HG02885 (cell line): Measurements from ENCODE around the gene CA10.

Experiments
- ATAC-seq: cut with Tn5 transposase; IDR thresholded peaks from one replicate; pipeline ENCODE4 v1.9.1; 2021; ENCODE audit warnings: mild to moderate bottlenecking; ENCODE audit not compliant: unreplicated experiment, poor library complexity

The CA10 gene

DNA sequence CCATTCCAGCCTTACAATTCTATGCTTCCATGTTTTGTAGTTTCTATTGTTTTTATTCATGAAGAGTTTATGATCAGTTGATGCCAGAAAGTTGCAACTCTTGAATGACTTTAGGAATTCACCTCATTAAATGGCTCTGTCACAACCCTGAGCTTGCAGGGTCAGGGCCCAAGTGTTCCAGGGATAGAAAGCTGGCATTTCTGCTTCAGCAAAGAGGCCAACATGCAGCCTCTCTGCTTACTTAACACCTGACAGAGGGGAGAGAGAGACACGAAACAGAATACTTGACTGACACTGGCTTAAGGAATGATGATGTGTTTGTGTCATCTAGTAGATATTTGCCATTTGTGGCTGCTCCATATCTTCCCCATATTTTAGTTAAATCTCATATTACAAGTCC is 328.1 kb downstream of the CA10 start:
- no peak for ATAC-seq

DNA sequence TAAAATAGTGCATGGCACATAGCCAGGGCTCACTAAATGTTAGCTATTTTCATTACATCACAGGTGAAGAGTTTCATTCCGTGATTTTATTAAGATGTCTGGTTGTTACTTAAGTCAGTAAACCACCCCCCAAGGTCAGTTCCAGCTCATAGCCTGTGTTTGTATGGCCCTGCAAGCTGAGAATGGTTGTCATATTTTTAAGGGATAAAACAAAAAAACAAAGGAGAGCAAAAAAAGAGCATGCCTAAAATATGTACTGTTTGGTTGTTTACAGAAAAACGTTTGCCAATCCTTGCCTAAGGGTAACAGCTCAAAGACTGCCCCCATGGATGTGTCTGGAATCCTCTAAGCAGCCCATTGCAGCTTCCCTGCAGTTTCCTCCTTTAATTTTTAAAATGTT is 329.6 kb downstream of the CA10 start:
- no peak for ATAC-seq

DNA sequence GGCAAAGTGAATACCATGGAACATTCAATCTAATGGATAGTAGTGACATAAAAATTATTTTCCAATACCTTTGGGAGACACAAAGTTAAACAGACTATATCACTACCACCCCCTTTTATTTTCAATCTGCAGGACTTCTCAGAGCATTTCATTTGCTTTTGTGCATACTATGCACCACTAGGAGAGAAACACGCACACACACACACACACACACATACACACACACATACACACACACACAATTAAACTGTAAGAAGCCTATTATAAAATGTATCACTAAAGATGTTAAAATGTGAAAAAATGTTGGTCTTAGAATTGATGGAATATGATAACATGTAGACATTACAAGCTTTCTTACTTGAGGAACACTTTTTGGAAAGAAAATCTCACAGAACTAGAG is 331.4 kb downstream of the CA10 start:
- no peak for ATAC-seq

DNA sequence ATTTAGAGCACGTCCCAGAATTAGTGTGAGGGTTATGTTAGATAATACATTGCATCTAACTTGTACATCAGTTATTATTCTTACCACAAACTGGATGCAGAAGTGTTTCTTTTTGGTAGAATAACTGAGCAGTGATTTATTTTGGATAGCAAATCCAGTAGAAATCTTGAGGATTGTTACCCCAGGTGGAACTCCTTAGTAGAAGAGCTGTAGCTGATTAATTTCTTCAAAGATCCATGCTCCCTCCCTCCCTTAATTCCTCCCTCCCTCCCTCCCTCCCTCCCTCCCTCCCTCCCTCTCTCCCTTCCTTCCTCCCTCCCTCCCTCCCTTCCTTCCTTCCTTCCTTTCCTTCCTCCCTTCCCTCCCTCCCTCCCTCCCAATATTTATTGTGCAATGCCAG is 337.7 kb downstream of the CA10 start:
- ATAC-seq = no peak

DNA sequence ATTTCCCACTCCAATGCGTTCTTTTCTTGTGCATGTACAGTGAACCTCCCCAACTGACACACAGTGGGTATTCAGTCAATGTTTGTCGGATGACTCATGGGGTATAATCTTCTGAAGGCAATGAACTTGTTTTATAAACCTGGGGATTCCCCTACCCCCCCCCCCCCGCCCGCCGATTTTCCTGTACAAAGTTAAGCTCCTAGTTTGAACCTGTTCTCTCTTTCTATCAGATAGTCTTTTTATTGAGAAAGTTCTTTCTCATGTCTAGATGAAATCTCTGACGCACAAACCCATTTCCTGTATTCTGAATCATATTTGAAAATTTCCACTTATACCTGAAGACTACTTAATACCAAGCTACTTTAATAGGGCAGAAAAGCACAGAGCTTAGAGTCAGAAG is 338.3 kb downstream of the CA10 start:
- ATAC-seq = no peak

DNA sequence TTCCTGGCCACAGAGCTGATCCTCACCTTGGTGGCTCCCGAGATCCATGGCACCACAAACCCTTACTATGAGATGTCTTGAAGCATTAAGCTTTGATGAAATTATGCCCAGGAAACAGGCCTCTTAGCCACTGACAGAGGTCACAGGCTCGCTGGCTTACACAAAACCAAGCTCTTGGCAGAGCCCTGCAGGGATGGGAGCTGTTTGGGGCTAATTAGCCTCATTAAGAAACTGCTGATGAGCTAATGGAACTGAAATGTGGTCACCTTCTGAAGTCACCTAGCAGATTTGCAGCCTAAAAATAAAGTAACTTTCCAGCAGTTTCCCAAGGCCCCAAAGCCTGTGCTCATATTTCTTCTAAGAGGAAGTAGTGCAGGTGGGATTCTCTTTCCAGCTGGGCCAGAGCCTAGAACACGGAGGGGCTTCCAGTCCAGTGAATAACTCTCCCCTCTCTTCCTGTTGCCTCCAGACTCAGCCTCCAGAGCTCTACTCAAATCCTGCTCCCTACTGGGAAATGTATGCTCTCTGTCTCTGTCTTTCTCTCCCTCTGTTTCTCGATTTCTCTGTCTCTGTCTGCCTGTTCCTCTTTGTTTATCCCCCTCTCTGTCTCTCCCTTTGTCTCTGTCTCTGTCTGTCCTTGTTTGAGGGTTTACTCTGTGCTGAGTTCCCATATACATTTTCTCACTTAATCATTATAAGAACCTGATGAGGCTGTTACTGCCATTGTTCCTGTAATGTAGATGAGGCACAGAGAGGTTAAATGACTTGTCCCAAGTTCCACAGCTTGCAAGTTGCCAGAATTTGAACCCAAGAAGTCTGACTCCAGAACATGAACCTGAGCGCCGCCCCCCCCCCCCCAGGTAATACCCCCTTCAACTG is 338.9 kb downstream of the CA10 start:
- no peak for ATAC-seq

DNA sequence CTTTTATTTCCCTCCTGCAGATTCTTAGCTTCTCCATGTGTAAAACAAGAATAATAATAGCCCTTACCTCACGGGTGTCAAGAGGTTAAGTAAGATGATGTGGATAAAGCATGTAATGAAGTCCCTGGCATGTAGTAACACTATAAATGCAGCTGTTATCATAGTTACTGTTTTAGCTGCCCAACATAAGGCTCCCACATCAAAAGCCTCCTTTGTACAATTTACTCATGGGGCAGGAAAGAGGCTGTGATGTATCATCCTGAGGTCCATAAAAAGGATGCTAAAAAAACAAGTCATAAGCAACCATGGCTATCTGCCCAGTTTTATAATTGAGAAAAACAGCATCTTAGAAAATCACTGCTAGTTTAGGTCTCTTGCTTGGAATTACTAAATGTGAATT is 339.7 kb downstream of the CA10 start:
- no peak for ATAC-seq

DNA sequence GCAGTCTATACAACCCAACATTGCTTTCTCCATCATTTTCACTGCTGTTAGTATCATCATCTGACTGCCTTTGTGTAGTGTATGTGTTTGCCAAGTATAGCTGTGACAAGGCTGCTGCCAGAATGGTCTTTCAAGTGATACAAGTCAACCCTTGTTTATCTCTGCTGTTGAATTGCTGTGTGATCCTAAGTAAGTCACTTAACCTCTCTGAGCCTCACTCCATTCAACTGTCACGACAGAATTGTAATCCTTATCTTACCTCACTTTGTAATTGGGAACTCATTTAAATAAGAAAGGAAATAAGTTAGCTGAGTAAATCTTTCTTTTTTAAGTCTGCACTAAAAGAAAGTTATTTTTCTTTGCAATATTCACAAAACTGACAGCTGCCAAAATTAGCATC is 340.6 kb downstream of the CA10 start:
- no peak for ATAC-seq

DNA sequence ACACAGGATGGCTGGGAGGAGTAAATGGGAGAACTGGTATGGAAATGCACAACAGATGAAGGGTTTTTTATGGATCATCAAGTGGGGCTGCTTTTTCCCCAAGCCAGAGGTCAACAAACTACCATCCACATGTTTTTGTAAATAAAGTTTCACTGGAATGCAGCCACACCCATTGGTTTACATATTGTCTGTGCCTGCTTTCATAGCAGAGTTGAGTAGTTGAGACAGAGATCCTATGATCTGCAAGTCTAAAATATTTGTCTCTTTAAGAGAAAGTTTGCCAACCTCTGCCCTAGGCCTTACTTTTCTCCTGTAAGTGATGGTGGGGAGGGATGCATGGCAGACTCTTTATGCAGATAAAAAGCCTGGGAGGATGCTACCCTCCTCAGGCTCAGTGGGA is 341.4 kb downstream of the CA10 start:
- no peak for ATAC-seq

DNA sequence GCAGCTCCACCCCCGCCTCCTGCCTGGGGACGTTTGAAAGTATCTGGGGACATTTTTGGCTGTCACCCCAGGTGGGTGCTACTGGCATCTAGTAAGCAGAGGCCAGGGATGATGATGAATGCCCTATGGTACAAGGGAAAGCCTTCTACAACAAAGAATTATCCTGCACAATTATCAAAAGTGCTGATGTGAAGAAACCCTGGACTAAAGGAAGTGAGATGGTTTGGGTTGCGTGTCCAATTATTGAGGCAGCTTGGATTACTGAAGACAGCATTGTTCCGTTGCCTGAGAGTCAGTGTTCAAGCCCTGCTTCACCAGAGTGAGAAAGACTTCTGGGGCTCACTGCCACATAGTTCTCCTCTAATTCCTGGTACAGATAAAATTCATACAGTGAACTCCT is 343.4 kb downstream of the CA10 start:
- ATAC-seq = no peak

DNA sequence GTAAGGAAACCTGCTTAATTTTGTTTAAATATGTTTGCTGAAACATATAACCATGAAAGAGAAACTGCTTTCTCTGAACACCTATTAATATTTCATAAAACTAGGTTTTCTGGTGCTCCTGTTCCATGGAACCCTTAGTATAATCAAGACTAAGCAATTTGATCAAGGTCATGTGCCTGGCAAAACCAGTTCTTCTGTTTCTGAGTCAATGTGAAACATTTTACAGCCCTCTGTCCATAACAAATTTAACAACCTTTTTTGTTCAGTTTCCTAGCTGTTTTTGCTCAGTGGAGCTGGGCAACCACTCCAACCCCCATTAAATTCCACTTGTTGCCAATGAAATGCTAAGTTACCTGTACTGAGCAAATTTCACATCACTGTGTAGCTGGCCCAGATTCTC is 344.0 kb downstream of the CA10 start:
- no peak for ATAC-seq

DNA sequence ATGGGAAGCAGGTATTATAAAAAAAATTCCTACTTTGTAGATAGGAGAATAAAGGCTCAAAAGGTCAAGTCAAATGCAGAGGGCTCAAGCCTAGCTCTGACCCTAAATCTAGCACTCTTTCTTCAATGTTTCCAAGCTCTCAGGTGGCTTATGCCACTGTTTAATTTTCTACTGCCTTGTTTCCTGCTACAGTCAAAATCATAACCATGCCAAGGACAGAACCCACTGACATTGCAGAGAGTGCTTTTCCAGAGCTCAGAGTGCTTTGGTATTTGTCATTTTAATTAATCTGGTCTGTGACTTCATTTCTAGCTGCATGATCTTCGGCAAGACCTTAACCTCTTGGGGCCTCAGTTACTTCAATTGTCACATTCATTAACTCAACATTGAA is 344.7 kb downstream of the CA10 start:
- ATAC-seq = no peak

DNA sequence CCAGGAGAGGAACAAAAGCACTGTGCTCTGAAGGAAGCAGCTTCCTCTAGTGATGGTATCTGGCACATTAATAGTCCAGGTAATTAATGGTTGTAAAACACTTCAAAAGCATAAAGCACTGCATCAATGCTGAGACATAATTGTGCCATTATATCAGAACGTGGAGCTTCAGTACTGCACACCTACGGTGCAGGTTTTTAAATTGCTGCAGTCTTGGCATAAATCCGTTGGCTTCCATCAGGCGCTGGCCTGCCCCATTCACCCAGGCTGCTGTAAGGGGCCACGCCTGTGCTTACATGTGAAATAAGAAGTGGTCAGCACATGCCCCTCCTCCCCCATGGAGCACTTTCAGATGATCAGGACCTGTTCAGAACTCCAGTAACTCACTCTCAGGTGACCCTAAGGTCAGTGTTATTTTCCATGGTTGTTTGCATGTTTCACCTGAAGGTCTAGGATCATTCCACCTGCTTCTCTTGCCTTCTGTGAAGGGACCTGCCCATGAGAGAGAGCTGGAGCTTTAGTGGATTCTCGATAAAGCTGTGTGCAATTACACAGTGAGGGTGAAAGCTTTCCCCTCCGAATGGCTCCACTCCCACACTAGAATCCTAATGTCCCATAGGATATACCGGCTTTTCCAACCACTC is 345.3 kb downstream of the CA10 start:
- no peak for ATAC-seq

DNA sequence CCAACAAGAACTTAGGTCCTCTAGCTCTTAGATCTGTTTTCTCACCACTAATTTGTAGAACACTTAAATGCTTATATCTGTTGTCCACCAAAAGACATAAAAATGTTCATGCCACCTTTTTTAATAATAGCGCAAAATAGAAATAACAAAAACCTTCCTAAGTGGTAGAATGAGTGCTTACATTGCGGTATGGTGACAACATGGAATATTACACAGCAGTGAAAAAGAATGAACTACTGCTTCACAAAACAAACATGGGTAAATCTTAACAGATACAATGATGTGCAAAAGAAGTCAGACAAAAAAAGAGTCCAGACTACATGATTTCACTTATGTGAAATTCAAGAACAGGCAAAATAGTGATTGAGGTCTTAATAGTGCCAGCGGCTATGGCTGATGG is 351.1 kb downstream of the CA10 start:
- ATAC-seq = no peak

DNA sequence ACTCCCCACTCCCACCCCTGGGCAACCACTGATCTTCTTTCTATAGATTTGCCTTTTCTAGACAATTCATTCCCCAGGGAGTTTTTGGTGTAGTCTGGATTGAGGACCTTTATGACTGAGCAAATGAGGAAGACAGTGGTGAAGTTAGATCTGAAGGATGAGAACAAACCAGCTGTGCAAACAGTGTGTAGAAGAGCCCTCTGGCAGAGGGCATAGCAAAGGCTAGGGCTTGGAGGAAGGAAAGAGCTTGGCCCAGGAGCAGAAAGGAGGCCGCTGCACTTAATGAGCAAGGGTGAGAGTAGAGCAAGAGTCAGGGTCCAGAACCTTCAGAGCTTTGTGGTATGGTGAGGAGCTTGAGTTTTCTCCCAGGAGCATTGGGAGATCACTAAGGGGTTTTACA is 352.7 kb downstream of the CA10 start:
- ATAC-seq = no peak

DNA sequence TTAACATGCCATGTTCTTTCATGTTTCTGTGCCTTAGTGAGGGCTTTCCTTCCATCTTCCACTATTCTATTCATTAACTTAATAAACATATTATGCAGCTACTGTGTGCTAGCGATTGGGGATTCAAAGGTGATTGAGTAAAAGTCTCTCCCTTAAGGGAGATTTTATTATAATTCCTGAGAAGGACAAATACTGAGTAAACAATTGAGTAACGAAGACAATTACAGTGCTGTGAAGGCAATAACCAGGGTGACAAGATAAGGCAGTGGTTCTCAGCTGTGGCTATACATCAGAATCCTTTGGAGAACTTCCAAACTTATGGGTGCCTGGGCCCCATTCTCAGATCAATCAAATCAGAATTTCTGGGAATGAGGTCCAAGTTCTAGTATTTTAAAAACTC is 353.3 kb downstream of the CA10 start:
- ATAC-seq = no peak

DNA sequence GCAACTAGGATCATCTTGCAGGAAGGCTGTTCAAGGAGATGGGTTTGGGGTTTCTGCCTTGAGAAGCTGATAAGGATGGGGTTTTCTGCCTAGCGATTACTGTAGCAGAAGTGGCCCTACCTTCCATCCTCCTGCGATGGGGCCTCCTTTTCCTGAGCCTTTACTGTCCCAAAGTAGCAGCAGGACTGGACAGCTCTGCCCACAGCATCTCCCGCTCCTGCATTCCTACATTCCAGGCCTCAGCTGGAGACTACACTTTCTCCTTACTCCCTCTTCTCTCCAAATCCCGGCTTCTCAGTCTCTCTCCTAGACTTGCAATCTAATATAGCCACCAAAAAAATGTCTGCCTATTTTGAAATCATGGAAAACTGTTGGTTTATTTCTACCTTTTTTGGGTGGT is 355.4 kb downstream of the CA10 start:
- ATAC-seq = no peak

DNA sequence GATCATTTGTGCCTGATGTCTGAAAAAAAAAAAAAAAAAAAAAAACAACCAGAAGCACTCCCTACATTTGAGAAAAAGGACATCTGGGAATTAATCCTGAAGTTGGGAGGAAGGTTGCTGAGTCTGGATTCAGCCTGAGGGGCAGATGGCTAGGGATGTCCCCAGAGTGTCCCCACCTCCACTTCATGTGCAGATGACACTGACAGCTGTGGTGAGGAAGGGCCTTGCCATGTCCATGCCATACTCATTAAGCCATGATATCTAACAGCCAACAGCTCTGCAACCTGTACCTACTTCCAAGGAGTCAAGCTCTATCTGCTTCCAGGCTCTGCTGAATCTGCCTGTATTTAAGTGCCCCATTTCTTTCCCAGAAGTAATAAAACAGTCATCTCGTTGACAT is 356.0 kb downstream of the CA10 start:
- ATAC-seq = no peak

DNA sequence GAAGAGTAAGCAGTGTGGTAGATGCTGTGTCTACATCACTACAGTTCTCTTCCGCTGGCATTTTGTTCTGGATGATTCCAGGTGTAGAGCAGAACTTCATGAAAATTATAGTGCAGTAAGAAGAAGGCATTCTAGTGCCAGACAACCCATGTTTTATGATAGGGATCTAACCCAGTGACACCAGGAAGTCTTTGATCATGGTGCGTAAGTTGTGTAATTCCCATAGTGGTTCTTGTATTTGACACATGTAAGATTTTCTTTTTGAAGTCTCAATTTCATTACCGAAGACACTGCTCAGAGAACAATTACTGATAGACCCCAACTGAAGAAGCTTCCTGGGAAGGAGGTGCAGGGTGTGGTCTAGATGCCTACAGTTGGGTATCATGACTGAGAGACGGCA is 356.9 kb downstream of the CA10 start:
- no peak for ATAC-seq

DNA sequence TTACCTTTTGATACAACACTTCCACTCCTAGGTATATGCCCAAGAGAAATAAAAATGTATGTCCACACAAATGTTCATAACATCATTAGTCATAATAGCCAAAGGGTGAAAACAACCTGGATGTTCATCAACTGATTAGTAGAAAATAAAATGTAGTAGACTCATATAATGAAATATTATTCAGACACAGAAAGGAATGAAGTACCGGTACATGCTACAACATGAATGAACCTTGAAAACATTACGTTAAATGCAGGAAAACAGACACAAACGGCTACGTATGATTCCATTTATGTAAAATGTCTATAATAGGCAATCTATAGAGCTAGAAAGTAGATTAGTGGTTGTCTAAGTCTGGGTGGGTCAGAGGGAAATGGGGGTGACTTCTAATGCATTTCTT is 358.5 kb downstream of the CA10 start:
- no peak for ATAC-seq

DNA sequence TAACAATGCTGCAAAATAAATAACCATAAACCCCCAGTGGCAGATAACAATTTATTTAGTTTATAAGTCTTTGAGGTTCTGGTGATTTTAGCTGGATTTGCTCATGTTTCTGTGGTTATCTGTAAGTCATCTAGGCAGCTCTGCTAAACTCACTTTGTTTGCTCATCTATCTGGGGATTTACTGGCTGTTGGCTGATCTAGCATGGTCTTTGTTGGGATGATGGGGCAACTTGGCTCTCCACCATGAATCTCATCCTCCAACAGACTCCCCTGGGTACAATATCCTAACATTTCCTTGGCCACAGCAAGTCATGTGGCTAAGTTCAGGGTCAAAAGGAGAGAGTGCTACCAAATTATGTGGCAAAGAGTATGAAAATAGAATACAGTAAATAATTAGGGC is 359.3 kb downstream of the CA10 start:
- ATAC-seq = no peak

DNA sequence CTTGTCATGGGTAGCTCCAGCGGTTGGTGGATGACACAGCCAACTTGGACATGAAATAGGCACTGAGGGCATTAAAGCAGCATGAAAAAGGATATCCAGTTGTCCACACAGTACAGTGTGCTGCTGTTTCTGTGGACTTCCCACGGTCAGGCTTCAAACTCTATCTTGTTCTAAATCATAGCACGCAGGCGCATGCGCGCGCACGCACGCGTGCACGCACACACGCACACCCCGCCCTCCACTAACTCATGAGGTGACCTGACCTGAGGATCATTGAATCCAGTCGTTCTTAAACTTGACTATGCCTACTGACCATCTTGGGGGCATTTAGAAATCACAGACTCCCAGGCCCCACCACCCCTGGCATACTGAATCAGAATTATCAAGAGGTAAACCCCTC is 361.4 kb downstream of the CA10 start:
- no peak for ATAC-seq
